ENCODE measurements around the gene GAS2.

GAS2 gene

GRCh38 chr11:22674470-22675439, 8.3 kb downstream of the GAS2 start:
- no peak for DNase-seq

GRCh38 chr11:22677153-22677903, 10.9 kb downstream of the GAS2 start:
- no peak for DNase-seq

GRCh38 chr11:22680628-22681027, 14.2 kb downstream of the GAS2 start:
- DNase-seq = no peak

DNA sequence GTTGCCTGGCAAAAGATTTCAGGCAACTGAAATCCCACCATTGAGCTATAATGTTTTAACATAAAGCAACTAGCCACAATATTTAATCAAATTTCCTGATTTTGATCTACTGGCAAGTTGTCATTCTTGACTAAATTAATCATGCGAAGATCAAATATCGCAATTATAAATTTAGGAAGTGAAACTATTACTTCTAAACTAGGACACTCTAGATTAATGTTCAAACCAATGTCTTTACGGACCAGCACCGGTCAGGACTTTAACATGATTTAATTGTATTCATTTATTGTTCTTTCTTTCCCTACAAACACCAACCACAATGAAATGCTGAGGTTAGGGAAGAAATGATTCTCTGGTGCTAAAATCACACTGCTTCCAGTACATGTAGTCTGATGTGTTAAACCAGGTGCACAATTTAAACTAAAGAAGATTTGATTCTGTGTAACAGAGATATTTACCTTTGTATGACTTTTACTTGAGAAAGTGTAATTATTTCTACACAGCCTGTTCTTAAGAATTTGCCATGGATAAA, 14.9 kb downstream of the GAS2 start:
- no peak for DNase-seq

DNA sequence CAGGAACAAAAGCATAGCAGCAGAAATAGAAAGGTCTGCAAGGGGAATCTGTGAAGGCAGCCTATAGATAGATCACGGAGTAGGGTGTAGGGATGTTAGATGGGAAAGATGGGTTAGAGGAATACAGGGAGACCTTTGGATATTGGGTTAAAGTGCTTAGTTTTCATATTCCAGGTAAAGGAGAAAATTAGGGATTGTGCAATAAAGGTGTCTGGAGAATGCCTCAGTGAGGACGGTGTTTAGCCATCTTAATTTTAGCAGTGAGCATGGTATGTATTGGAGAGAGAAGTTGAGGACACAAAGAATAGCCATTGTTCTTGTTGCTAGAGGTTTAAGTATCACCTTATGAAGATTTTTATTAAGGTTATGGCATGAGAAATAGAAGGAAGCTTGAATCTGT, 17.7 kb downstream of the GAS2 start:
- DNase-seq = no peak

- DNase-seq = no peak
These were observed 18.7 kb downstream of the GAS2 start for GRCh38 chr11:22685111-22685510.

DNA sequence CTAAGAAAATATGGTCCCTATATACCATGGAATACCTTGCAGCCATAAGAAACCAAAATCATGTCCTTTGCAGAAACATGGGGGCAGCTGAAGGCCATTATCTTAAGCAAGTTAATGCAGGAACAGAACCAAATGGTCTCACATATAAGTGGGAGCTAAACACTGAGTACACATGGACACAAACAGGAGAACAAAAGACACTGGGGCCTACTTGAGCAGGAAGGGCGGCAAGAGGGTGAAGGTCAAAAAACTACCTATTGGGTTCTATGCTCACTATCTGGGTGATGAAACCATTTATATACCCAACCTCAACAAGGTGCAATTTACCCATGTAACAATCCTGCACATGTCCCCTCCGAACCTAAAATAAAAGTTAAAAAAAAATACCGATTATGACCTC, 22.5 kb downstream of the GAS2 start:
- DNase-seq = no peak

GRCh38 chr11:22690257-22690656, 23.8 kb downstream of the GAS2 start:
- DNase-seq = no peak

- DNase-seq = no peak
These were observed 24.5 kb downstream of the GAS2 start for GRCh38 chr11:22690871-22691270.

DNA sequence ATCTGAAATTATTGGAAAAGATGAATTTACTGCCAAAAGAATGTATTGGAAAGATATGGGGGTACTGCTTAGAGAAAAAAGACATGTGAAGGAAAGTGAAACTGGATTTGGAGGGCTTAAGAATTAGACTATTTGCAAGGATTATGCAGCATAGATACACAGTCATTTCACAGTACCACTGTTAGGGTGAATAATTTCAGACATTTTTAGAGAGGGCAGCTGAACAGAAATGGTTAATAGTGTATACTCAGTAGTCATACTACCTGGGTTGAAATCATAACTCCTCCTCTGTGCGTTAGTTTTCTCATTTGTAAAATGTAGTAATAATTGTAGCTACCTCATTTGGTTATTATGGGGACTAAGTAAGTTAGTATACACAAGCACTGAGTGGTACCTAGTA, 33.0 kb downstream of the GAS2 start:
- DNase-seq = no peak

- no peak for DNase-seq
These were observed 35.6 kb downstream of the GAS2 start for GRCh38 chr11:22702031-22702430.

DNA sequence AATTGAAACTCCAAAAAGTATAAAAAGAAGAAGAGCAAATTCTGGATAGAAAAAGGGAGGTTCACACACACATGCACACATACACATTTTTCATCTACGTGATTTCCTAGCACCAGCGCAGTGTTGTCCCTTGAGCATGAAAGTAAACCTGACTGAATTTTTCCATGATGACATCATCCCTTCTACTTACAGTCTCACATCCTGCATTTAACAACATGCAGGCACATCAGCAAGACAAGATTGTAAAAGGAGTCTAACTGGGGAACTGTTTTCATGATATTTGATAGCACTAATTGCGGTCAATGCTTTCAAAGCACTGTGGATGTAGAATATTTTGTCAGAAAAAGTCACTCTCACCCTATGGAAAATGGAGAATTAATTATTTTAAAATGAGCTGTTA, 36.6 kb downstream of the GAS2 start:
- DNase-seq = no peak

GRCh38 chr11:22703591-22703990, 37.2 kb downstream of the GAS2 start:
- DNase-seq = no peak

GRCh38 chr11:22707119-22707899, 40.9 kb downstream of the GAS2 start:
- DNase-seq = no peak

DNA sequence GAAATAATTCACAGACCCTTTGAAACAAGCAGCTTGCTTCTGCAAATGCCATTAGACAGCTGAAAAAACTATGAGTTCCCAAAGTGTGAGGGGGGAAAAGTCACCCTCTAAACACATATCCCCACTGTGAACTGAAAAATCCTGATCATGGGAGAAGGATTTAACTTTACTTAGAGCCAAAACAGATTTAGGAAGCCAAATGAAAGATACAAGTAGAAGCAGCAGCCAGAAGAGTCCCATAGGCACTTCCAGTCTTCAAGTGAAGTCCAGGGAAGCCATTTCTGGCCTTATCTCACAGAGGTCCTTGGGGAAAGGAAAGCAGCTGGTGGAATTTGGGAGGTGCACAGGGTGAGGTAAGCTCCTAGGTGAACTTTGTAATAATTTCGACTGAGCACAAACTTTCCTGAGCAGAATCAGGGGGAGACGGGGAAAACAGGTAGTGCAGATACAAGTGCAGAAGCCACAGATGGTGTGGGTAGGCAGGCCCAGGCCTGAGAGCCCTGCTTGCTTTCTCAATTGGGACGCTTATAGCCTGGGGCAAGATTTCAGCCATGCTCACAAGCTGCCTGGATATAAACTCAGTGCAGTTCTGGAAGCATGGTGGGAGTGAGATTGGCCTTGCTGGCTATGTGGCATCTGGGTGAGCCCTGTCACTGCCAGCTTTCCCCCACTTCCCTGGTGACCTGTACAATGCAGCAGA, 44.8 kb downstream of the GAS2 start:
- no peak for DNase-seq

GRCh38 chr11:22711880-22712279, 45.5 kb downstream of the GAS2 start:
- no peak for DNase-seq

DNA sequence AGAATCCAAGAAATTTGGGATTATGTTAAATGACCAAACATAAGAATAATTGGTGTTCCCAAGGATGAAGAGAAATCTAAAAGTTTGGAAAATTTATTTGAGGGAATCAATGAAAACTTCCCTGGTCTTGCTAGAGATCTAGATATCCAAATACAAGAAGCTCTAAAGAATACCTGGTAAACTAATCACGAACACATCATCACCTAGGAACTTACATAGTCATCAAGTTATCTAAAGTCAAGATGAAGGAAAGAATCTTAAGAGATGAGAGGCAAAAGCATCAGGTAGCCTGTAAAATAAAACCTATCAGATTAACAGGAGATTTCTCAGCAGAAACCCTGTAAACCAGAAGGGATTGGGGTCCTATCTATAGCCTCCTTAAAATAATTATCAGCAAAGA, 46.9 kb downstream of the GAS2 start:
- DNase-seq = no peak

DNA sequence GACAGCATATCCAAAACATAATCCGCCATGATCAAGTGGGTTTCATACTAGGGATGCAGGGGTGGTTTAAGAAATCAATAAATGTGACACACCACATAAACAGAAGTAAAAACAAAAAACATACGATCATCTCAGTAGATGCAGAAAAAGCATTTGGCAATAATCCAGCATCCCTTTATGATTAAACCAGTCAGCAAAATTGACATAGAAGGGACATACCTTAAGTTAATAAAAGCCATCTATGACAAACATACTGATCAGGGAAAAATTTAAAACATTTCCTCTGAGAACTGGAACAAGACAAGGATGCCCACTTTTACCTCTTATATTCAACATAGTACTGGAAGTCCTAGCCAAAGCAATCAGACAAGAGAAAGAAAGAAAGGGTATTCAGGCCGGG, 49.6 kb downstream of the GAS2 start:
- no peak for DNase-seq

DNA sequence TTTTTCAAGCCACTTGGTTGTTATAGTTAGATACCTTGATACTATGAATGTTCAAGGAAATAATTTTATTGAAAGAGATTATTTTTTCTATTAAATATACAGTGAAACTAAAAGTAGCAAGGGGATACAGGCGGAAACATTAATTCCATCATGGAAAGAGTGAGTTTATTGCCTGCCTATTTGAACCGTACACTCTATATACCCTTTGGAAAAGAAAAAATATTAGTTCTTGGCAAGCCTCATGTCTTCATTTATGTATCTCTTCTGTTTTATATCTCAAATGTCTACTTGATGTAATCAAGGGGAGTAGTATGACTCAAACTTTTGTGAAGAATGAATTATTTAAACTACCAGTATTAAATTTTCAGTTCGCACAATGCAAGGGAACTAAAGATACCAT, 54.0 kb downstream of the GAS2 start:
- DNase-seq = no peak

GRCh38 chr11:22723274-22723673, 56.9 kb downstream of the GAS2 start:
- no peak for DNase-seq

- DNase-seq = no peak
These were observed 58.7 kb downstream of the GAS2 start for GRCh38 chr11:22725079-22725478.

DNA sequence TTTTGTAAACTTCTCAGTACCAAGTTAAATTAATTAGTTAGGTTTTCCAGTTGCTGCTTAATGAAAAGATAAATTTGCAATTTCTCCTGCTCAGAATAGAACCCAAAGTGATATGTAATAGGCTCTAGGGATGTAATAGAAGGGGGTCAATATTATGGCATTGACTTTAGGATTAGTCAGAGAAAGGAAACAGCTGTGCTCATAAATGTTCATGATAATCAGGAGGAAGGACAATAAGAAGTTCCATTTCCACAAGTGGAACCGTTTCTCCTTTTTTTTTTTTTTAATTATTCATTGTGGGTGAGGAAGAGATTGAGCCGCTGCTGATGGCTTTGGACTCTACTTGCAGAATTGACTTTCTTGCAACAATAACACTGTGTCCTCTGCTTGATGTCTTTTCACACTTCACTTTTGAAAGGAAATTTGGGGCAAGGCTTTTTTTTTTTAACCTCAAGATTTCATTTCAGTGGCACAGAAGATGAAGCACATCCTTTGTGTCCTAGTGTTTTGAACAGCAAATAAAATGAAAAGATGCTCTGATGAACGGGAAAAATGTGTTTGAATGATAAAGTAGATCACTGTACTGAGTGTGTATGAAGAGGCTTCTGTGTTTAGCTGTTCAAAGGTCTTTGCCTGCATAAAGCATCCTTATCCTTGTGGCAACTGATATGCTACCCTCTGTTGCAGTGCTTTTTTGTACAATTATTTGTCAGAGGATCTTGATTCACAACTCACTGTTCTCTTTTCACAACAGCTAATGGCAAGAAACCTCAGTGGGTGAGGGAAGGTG, 62.4 kb downstream of the GAS2 start:
- DNase-seq = no peak

Data from CD4-positive, alpha-beta T cell treated with Interleukin-4 for 4 hours (primary cell).